Subcutaneous preadipocyte (primary cell): ENCODE data around the gene CPT1C. TPM values are rescaled to one million over a fixed set of nuclear protein-coding genes. Genes with fewer than 3 reads are reported as not detected.

Source experiments
- small RNA-seq: library from RNA; depleted of rRNA; stranded (forward); fragments of <200 nt; gene quantifications from one replicate; pipeline ENCODE3, GENCODE V24; 2012
- total RNA-seq: library from RNA; depleted of rRNA; stranded (reverse); fragments of >200 nt; gene quantifications from 2 replicates; pipeline ENCODE4 v1.2.3, GENCODE V29; 2012

The CPT1C gene
- 16.0 and 22.0 TPM in 2 replicates for total RNA-seq

GRCh38 chr19:49690656-49691242 is at the start of gene CPT1C:
Gene CPT1C (plus strand): TSS chr19:49691116. CDS start chr19:49692253, 1,137 bp downstream.

GRCh38 chr19:49641688-49642491 is 49.0 kb upstream of the CPT1C start, which contains the start of gene SCAF1:
Gene SCAF1 (plus strand): TSS chr19:49642209. CDS start chr19:49645027, 2,818 bp downstream.

GRCh38 chr19:49665351-49666119 is 25.4 kb upstream of the CPT1C start, which contains the start of the genes BCL2L12 and IRF3:
Gene BCL2L12 (plus strand): TSS chr19:49665933. CDS start chr19:49666693, 760 bp downstream.
Gene IRF3 (minus strand): TSS chr19:49665857. CDS start chr19:49664838, 1,019 bp downstream.

GRCh38 chr19:49677231-49677900 is 13.6 kb upstream of the CPT1C start, which contains the start of gene PRMT1:
Gene PRMT1 (plus strand): TSS chr19:49677271. CDS start chr19:49677281, 10 bp downstream.

GRCh38 chr19:49689133-49690078 is 1.5 kb upstream of the CPT1C start, which contains the start of gene ADM5:
Gene ADM5 (plus strand): TSS chr19:49689594. CDS start chr19:49689838, 244 bp downstream.

GRCh38 chr19:49763230-49763629 is 72.3 kb downstream of the CPT1C start, which contains the start of gene TSKS:
Gene TSKS (minus strand): TSS chr19:49763306. CDS start chr19:49763247, 59 bp downstream.

Small RNAs within 50 kb of the gene (small RNA-seq; reads per million reads assigned to genes)
- gene MIR5088: not detected

Other genes starting within 250 kb of the CPT1C start
- gene SLC17A7, start 249.6 kb upstream of the CPT1C start, total RNA-seq: 0.20 and 0.37 TPM in 2 replicates
- gene PIH1D1, start 239.3 kb upstream of the CPT1C start, total RNA-seq: 97.6 and 120 TPM in 2 replicates
- 27.2 and 35.2 TPM in 2 replicates for gene ALDH16A1, start 237.9 kb upstream of the CPT1C start, total RNA-seq
- 4.3 and 7.0 TPM in 2 replicates for gene FLT3LG, start 216.9 kb upstream of the CPT1C start, total RNA-seq
- 2,138 and 3,125 TPM in 2 replicates for gene RPL13A, start 203.5 kb upstream of the CPT1C start, total RNA-seq
- 1,170 and 3,867 TPM in 2 replicates for gene RPS11, start 194.7 kb upstream of the CPT1C start, total RNA-seq
- gene FCGRT, start 178.5 kb upstream of the CPT1C start, total RNA-seq: 19.7 and 36.4 TPM in 2 replicates
- gene RCN3, start 163.1 kb upstream of the CPT1C start, total RNA-seq: 135 and 207 TPM in 2 replicates
- 71.4 and 98.5 TPM in 2 replicates for gene NOSIP, start 110.6 kb upstream of the CPT1C start, total RNA-seq
- 0.37 and 0.39 TPM in 2 replicates for gene PRRG2, start 109.8 kb upstream of the CPT1C start, total RNA-seq
- gene PRR12, start 99.9 kb upstream of the CPT1C start, total RNA-seq: 2.6 and 3.5 TPM in 2 replicates
- 39.3 and 42.0 TPM in 2 replicates for gene RRAS, start 51.0 kb upstream of the CPT1C start, total RNA-seq
- 15.4 and 19.9 TPM in 2 replicates for gene SCAF1, start 48.9 kb upstream of the CPT1C start, total RNA-seq
- gene IRF3, start 25.3 kb upstream of the CPT1C start, total RNA-seq: 47.5 and 53.3 TPM in 2 replicates
- gene BCL2L12, start 25.2 kb upstream of the CPT1C start, total RNA-seq: 5.9 and 9.4 TPM in 2 replicates
- 341 and 403 TPM in 2 replicates for gene PRMT1, start 13.8 kb upstream of the CPT1C start, total RNA-seq
- gene ADM5, start 1.5 kb upstream of the CPT1C start, total RNA-seq: 0.73 and 1.2 TPM in 2 replicates
- gene TSKS, start 72.2 kb downstream of the CPT1C start, total RNA-seq: 0.59 and 1.5 TPM in 2 replicates
- 131 and 140 TPM in 2 replicates for gene AP2A1, start 75.9 kb downstream of the CPT1C start, total RNA-seq
- gene FUZ, start 122.2 kb downstream of the CPT1C start, total RNA-seq: 16.4 and 23.1 TPM in 2 replicates
- 14.9 and 16.2 TPM in 2 replicates for gene MED25, start 127.2 kb downstream of the CPT1C start, total RNA-seq
- gene PTOV1, start 160.0 kb downstream of the CPT1C start, total RNA-seq: 36.4 and 49.5 TPM in 2 replicates
- gene PNKP, start 176.5 kb downstream of the CPT1C start, total RNA-seq: 33.8 and 55.5 TPM in 2 replicates
- gene AKT1S1, start 186.2 kb downstream of the CPT1C start, total RNA-seq: 13.2 and 13.5 TPM in 2 replicates
- gene TBC1D17, start 186.6 kb downstream of the CPT1C start, total RNA-seq: 15.6 and 16.5 TPM in 2 replicates
- gene IL4I1, start 205.8 kb downstream of the CPT1C start, total RNA-seq: 0.20 and 1.1 TPM in 2 replicates
- gene ATF5, start 238.1 kb downstream of the CPT1C start, total RNA-seq: 5.9 and 6.8 TPM in 2 replicates
- 26.8 and 45.5 TPM in 2 replicates for gene NUP62, start 238.4 kb downstream of the CPT1C start, total RNA-seq